ENCODE results near the gene PLPPR5.

The PLPPR5 gene

GRCh38 chr1:99018313-99018712, 13.7 kb upstream of the PLPPR5 start:
- no peaks in the 10 kb centered on the region for H3K9me2 ChIP-seq (replicated peaks; ENCODE audit: insufficient read depth, low read length)
- H3K27me3 ChIP-seq (ENCODE audit: low read length), result no peaks in the 10 kb centered on the region
- H3K9me3 ChIP-seq (ENCODE audit: insufficient read depth, low read length), result no peaks in the 10 kb centered on the region
- H3K4me3 ChIP-seq (ENCODE audit: insufficient read depth, low read length, poor library complexity, severe bottlenecking), result no peak overlapping the region
- no peak overlapping the region for H3K9ac ChIP-seq (ENCODE audit: low read length)
- H3K4me2 ChIP-seq (ENCODE audit: low read depth, low read length, poor library complexity, severe bottlenecking), result no peak overlapping the region
- no peak overlapping the region for H3K27ac ChIP-seq (ENCODE audit: low read depth, low read length)
- H2AFZ ChIP-seq (ENCODE audit: low read depth, low read length, severe bottlenecking), result no peak overlapping the region
- no peaks in the 10 kb centered on the region for H4K20me1 ChIP-seq (ENCODE audit: low read depth, low read length)
- H3K79me2 ChIP-seq (ENCODE audit: insufficient read depth, low read length), result no peaks in the 10 kb centered on the region
- no peaks in the 10 kb centered on the region for H3K36me3 ChIP-seq (ENCODE audit: low read length)
- TF ChIP-seq EZH2phosphoT487 (conservative IDR thresholded peaks at IDR 0.05; ENCODE audit: low read length) (no peak), CTCF (IDR thresholded peaks at IDR 0.05; ENCODE audit: insufficient read depth, low read length, poor library complexity, severe bottlenecking) (no peak)
- no peaks in the 10 kb centered on the region for H3F3A ChIP-seq (ENCODE audit: insufficient read depth)

DNA sequence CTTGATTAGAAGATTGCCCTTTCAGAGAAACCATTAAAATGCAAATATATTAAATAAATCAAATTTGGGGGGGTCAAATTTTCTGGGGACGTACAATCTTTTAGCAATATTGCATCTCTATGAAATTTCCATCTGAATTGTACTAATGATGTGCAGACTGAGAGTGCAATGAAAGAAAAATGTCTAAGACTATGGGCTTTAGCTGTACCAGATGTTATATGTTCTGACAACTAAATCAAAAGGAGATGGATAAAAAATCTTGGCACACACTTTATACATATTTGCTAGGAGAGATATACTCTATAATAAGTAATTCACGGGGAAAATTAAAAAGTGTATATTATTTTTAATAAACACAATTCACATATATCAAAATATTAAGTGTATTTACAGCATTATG, 13.0 kb upstream of the PLPPR5 start:
- TF ChIP-seq EZH2phosphoT487 (conservative IDR thresholded peaks at IDR 0.05; ENCODE audit: low read length) (no peak), CTCF (IDR thresholded peaks at IDR 0.05; ENCODE audit: insufficient read depth, low read length, poor library complexity, severe bottlenecking) (no peak)
- Histone ChIP-seq H3K27ac (ENCODE audit: low read depth, low read length) (no peak overlapping the region), H3K9me3 (ENCODE audit: insufficient read depth, low read length) (no peaks in the 10 kb centered on the region), H2AFZ (ENCODE audit: low read depth, low read length, severe bottlenecking) (no peak overlapping the region), H3F3A (ENCODE audit: insufficient read depth) (no peaks in the 10 kb centered on the region), H3K79me2 (ENCODE audit: insufficient read depth, low read length) (no peaks in the 10 kb centered on the region), H3K4me3 (ENCODE audit: insufficient read depth, low read length, poor library complexity, severe bottlenecking) (no peak overlapping the region), H4K20me1 (ENCODE audit: low read depth, low read length) (no peaks in the 10 kb centered on the region), H3K9me2 (replicated peaks; ENCODE audit: insufficient read depth, low read length) (no peaks in the 10 kb centered on the region), H3K9ac (ENCODE audit: low read length) (no peak overlapping the region), H3K36me3 (ENCODE audit: low read length) (no peaks in the 10 kb centered on the region), H3K4me2 (ENCODE audit: low read depth, low read length, poor library complexity, severe bottlenecking) (no peak overlapping the region), H3K27me3 (ENCODE audit: low read length) (no peaks in the 10 kb centered on the region)

DNA sequence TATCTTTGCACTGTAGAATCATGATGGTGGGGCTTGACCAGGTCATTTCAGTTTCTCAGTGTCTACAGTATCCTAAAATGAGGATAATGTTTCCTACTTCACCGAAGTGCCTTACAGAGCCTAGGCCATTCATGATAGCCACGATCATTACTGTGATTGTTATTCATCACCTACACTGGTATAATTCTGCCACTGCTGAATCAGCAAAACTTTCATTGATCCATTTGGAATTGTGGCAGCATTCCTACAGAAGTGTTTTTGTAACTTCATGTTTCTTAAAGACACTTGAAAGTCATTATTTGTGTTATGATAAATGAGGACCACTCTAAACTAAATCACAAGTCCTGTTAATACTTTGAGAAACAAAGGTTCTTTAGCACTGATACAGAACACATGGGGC, 6.0 kb upstream of the PLPPR5 start:
- Histone ChIP-seq H3K9me2 (replicated peaks; ENCODE audit: insufficient read depth, low read length) (no peaks in the 10 kb centered on the region), H3K79me2 (ENCODE audit: insufficient read depth, low read length) (no peaks in the 10 kb centered on the region), H4K20me1 (ENCODE audit: low read depth, low read length) (no peaks in the 10 kb centered on the region), H3K27ac (ENCODE audit: low read depth, low read length) (no peak overlapping the region), H3K4me2 (ENCODE audit: low read depth, low read length, poor library complexity, severe bottlenecking) (no peak overlapping the region), H3K27me3 (ENCODE audit: low read length) (no peaks in the 10 kb centered on the region), H3K9me3 (ENCODE audit: insufficient read depth, low read length) (no peaks in the 10 kb centered on the region), H3K9ac (ENCODE audit: low read length) (no peak overlapping the region), H2AFZ (ENCODE audit: low read depth, low read length, severe bottlenecking) (no peak overlapping the region), H3F3A (ENCODE audit: insufficient read depth) (no peaks in the 10 kb centered on the region), H3K4me3 (ENCODE audit: insufficient read depth, low read length, poor library complexity, severe bottlenecking) (no peak overlapping the region), H3K36me3 (ENCODE audit: low read length) (no peaks in the 10 kb centered on the region)
- no peak for TF ChIP-seq CTCF (IDR thresholded peaks at IDR 0.05; ENCODE audit: insufficient read depth, low read length, poor library complexity, severe bottlenecking)
- no peak for TF ChIP-seq EZH2phosphoT487 (conservative IDR thresholded peaks at IDR 0.05; ENCODE audit: low read length)

- H3K9me2 ChIP-seq (replicated peaks; ENCODE audit: insufficient read depth, low read length), result no peaks in the 10 kb centered on the region
- H3F3A ChIP-seq (ENCODE audit: insufficient read depth), result no peaks in the 10 kb centered on the region
- H3K27me3 ChIP-seq (ENCODE audit: low read length), result no peaks in the 10 kb centered on the region
- H4K20me1 ChIP-seq (ENCODE audit: low read depth, low read length), result no peaks in the 10 kb centered on the region
- no peaks in the 10 kb centered on the region for H3K36me3 ChIP-seq (ENCODE audit: low read length)
- no peak overlapping the region for H3K4me3 ChIP-seq (ENCODE audit: insufficient read depth, low read length, poor library complexity, severe bottlenecking)
- no peak for TF ChIP-seq EZH2phosphoT487 (conservative IDR thresholded peaks at IDR 0.05; ENCODE audit: low read length)
- H3K79me2 ChIP-seq (ENCODE audit: insufficient read depth, low read length), result no peaks in the 10 kb centered on the region
- H3K4me2 ChIP-seq (ENCODE audit: low read depth, low read length, poor library complexity, severe bottlenecking), result no peak overlapping the region
- no peak overlapping the region for H2AFZ ChIP-seq (ENCODE audit: low read depth, low read length, severe bottlenecking)
- H3K27ac ChIP-seq (ENCODE audit: low read depth, low read length), result no peak overlapping the region
- no peak overlapping the region for H3K9ac ChIP-seq (ENCODE audit: low read length)
- no peaks in the 10 kb centered on the region for H3K9me3 ChIP-seq (ENCODE audit: insufficient read depth, low read length)
These were observed 2.7 kb upstream of the PLPPR5 start for GRCh38 chr1:99007366-99007765.

All from SU-DHL-6 (cell line).